ENCODE data around the gene CR1L.
"Not testable (repeated sequence)": the region's sequence is repeated elsewhere in the genome, so short reads cannot be mapped to it uniquely, and the experiment has no call there.

Gene CR1L

DNA sequence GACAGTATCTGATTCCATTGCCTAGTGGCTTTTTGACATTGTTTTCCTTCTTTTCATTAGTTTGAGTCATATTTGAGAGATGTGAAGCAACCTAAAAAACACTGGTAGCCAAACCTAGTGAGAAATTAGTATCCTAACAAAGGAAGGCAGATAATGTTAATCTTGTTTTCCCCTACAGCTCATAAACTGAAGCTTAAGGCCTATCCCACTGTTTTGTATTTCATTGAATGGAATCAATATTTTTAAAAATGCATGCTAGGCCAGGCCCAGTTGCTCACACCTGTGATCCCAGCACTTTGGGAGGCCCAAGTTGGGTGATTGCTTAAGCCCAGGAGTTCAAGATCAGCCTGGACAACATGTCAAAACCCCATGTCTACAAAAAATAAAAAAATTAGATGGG, 1.2 kb downstream of the CR1L start:
- DNase-seq (ENCODE audit: low read depth in 2 of 2), result no peak

DNA sequence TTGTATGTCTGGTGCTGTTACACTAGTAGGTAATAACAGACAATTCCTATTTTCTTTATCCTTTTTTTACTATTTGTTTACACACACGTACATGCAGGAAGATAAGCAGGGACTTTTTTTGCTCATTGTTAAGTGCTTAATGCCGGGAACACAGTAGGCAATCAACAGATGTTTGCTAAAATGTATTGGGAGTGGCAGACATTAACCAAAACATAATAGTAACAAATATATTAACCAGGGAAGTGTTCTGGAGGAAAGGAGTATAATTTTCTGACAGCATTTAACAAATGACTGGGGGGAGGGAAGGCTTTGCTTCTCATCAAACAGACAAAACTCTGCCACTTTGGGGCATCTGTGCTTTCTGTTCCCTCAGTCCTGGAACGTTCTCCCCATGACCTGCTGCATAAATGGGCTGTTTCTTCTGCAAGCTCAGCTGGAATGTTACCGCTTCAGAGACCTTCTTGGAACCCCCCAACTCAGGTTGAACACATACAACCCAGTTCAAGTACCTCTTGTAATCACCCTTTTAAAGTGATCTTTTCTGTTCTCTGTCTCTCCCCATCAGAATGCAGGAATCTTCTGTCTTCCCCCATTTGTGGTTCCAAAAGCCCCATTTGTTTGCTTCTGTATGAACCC, 2.1 kb downstream of the CR1L start:
- no peak for DNase-seq (ENCODE audit: low read depth in 2 of 2)

DNA sequence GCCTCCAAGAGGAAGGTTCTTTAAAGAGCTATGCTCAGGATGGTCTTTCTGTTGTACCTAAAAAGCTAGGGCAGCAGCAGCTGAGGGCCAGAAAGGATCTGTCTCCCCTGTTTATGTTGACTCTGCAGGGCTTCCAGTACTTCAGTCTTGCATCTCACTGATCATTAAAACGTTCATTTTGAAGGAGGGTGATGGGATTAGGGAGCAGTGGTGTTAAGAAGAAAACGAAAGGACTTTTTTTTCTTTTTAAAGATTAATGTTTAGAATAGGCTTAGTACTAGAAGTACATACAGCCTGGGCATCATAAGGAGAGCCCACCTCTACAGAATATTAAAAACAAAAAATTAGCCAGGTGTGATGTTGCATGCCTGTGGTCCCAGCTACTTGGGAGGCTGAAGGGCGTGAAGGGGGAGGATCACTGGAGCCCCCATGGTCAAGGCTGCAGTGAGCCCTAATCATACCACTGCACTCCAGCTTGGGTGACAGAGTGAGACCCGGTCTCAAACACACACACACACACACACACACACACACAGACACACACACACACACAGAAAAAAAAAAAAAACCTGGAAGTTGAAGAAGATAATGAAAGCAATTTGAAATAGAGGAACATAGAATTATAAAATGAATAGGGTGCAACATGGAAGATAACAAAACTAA, 2.9 kb downstream of the CR1L start:
- no peak for DNase-seq (ENCODE audit: low read depth in 2 of 2)

DNA sequence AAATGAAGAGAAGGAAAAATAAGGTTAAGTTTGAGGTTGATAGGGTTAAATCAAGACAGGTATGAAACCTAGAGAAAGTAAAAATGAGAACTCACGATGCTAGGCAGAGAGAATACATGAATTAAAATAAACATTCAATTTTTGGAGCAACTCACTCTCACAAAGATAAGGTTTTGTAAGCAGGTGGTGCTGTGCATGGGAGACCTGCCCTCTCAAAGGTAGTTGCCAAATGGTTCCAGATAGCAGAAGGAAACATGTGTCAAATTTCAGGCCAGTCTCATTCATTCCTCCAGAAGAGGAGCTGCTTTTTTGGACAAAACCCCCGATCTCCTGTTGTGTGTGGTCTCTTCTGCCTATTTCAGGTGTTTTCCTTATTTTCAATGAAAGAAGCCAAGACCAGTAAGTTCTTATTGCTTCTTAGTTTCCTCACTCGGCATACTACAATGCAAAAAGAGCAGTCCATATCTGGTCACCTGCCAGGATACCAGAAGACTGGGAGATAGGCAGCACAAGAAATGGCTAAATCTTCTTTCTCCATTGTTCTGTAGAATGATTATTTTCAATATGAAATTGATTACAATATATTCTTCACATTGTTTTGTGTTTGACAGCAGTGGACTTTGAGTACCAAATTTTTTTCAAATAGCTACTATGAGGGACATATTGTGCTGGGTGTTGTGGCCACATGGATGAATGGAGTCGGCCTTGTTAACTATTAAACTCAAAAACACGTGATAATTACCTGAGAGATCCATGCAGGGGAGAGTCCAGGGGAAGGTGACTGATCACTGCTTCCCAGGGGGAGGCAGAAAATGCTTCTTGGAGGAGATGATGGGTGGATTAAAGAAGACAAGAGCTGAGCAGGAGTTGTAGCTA, 3.6 kb downstream of the CR1L start:
- no peak for DNase-seq (ENCODE audit: low read depth in 2 of 2)

DNA sequence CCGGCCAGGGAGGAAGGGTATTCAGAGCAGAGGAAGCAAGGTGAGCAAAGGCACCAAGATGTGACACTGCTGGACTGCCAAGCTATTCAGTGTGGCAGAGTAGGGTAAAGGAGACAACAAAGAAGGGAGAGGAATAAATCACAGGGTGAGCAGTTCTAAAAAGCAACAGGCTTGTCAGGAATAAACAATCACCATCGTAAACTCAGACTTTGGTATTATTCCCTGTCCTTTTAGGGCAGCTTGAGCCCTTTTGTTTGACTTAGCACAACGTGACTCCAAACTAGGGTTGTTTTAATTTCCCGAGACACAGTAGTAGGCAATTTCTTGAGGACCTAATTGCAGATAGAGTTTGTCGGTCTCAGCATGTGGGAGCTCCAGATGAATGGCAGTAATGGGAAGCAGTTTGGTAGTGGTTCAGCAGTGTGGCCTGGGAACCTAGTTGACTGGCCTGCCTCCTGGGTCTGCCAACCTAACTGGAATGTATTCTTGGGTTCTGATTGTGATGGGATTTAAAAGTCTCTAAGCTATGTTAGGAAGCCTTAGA, 4.3 kb downstream of the CR1L start:
- no peak for DNase-seq (ENCODE audit: low read depth in 2 of 2)

DNA sequence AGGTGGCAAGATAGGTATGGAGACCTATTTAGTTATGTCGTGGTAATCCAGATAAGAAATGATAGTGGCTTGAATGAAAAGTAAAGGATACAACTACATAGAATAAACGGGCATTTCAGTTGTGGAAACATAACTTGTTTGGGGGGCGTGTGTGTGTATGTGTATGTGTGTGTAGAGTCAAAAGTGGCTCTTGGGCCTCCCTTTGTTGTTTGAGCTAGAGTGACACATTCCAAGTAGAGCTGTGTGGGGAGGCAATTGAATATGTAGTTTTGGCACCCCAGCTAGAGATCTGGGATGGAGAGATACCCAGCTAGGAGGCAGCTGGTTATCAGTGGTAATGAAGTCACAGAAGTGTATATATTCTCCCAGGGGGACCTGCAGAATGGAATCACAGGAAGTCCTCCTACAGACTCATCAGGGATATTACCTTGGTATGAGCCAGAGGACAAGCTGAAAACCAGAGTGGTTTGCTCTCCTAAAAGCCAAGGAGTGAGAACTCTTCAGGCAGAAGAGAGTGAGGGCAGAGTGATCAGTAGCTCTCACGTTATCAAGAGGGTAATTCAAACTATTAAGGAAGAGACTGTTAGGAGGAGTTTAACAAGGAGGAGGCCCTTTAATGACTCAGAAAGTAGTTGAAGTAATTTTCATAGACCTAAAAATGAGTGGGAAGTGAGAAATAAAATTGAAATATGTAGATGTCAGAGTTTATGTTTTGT, 5.1 kb downstream of the CR1L start:
- no peak for DNase-seq (ENCODE audit: low read depth in 2 of 2)

DNA sequence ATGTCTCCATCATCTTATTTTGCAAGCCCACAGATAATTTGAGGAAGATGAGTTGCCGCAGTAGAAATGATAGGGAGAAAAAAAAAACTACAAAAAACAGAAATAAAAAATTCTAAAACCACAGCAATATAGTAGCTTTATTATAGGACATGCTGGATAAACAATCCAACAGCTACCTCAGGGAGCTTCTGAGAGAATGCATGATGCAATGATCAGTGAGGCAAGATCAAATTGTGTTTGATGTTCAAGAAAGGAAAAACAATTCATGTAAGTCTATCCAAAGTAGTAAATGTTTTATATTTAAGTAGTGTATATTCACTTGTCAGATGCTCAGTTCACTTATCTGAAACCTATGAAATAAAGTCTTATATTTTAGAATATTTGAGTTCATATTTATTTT, 6.7 kb downstream of the CR1L start:
- no peak for DNase-seq (ENCODE audit: low read depth in 2 of 2)

DNA sequence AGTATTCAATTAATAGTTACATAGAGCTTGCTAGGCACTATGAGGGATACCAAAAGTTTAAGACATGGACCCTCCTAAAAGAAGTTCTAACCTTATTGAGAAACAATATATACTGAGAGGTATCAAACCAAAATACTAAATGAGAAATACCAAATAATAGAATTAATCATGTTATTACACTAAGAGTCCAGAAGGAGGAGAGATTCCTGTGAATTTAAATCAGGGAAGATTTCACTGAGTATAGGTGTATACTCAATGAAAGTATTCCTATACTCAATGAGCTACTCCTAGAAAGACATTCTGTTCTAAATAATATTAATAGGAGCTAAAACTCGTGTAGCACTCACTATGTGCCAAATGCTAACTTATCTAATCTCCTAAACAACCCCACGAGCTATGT, 9.4 kb downstream of the CR1L start:
- DNase-seq (ENCODE audit: low read depth in 2 of 2), result no peak

DNA sequence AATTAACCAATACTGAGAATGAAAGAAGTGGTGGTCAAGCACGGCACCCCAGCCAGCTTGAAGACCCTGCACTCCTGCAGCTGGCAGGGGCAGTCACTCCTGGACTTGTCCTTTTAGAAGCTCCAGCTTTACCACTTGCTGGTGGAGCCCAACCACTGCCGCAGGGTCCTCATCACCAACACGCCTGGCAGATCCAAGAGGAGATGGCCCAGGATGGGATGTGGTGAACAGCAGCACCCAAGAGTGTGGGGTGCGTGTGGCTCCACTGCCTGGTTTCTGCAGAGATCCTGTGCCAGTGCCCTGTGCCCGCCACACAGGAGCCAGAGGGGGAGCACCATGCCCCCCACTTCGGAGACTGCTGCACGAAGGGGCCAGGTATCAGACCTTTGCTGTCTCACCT, 13.5 kb downstream of the CR1L start:
- no peak for DNase-seq (ENCODE audit: low read depth in 2 of 2)

DNA sequence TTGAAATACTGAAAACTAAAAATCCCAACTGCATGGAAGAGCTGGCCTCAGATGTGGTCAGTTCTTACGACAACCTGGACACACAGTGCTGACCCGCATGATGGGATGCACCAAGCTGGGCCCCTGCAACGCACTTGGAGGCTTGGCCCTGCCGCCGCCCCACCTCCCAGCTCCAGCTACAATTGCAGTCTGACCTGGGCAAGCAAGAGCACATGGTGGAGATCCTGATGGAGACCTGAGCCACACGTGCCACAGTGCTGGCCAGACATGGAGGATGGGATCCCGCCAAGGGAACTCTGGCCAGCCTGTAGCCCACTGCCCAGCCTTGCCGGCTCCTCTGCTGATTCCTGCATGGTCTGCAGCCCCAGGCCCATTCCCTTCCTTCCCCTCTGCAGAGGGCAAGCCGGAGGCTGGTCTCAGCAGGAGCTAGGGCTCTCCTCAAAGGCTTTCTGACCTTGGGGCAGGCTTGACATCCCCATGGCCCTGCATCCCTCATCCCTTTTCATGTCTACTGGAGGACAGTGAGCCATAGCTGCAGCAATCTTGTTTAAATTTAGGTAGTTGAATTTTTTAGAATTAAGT, 14.1 kb downstream of the CR1L start:
- no peak for DNase-seq (ENCODE audit: low read depth in 2 of 2)

DNA sequence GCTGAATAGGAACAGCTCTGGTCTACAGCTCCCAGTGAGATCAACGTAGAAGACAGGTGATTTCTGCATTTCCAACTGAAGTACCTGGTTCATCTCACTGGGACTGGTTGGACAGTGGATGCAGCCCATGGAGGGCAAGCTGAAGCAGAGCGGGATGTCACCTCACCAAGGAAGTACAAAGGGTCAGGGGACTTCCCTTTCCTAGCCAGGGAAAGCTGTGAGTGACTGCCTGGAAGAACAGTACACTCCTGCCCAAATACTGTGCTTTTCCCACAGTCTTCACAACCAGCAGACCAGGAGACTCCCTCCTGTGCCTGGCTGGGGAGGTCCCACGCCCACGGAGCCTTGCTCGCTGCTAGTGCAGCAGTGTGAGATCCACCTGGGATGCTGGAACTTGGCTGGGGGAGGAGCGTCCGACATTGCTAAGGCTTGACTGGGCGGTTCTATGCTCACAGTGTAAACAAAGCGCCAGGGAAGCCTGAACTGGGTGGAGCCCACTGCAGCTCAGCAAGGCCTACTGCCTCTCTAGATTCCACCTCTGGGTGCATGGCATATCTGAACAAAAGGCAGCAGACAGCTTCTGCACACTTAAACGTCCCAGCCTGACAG, 14.7 kb downstream of the CR1L start:
- DNase-seq (ENCODE audit: low read depth in 2 of 2), result no peak

DNA sequence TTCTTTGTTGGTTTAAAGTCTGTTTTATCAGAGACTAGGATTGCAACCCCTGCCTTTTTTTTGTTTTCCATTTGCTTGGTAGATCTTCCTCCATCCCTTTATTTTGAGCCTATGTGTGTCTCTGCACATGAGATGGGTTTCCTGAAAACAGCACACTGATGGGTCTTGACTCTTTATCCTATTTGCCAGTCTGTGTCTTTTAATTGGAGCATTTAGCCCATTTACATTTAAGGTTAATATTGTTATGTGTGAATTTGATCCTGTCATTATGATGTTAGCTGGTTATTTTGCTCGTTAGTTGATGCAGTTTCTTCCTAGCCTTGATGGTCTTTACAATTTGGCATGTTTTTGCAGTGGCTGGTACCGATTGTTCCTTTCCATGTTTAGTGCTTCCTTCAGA, 16.5 kb downstream of the CR1L start:
- not testable (repeated sequence) for DNase-seq (ENCODE audit: low read depth in 2 of 2)

DNA sequence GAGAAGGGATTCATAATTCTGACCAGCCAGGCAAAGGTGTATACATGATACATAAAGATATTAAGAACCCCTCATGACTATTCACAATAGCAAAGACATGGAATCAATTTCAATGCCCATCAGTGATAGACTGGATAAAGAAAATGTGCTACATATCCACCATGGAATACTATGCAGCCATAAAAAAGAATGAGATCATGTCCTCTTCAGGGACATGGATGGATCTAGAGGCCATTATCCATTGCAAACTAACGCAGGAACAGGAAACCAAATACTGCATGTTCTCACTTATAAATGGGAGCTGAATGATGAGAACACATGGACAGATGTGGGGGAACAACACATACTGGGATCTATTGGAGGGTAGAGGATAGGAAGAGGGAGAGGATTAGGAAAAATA, 21.4 kb downstream of the CR1L start:
- DNase-seq (ENCODE audit: low read depth in 2 of 2), result no peak

DNA sequence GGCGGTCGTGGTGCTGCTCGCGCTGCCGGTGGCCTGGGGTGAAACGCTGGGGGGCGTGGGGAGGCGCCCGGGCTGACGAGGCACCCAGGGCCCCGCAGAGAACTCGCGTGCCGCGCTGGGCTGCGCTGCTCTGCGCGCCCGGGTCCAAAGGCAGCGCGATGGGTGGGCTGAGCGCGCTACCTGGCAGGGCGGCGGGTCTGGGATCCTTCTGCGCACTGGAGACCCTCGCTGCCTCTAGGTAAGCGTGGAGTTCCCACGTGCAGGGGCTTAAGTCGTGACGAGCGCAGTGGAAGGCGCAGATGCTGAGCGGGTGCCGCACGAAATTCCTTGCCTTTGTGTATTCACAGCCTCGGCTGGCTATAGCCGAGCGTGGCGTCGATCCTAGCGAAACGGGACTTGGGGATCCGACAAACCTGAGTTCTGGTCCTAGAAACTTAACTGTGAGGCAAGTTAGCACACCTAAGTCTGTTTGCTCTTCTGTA, 24.6 kb downstream of the CR1L start:
- DNase-seq (ENCODE audit: low read depth in 2 of 2), result no peak

DNA sequence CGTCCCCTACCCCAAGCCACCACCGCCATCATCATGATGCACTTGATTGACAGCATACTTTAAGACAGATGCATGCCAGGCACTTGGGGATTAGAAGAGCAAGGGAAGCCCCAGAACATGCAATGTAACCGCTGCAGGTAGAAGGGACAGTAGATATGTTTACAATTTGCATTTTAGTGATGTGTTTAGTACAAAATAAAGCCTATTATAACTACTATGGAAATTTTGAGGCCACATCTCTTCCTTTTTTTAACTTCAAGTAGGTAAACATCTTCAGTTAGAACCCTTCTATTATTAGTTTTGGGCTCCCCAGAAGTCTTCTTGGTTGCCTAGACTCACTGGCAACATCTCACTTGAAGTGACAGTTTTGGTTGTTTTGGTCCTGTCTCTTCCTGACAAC, 25.3 kb downstream of the CR1L start:
- DNase-seq (ENCODE audit: low read depth in 2 of 2), result no peak

DNA sequence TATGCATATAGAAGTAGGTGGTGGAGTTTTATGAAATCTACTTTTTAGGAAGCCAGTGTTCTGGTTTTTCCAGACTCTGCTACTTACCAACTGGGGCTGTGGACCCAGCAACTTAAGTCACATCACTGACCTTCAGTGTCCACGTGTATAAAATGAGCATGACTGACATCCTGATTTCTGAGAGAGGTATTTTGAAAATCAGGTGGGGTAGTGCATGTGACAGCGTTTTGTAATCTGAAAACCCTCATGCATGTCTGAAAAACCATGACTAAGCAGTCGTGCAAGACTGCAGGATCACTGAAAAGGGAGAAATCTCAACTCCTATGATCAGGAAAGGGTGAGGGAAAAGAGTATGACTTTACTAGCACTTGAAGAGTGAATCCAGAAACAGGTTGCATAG, 26.1 kb downstream of the CR1L start:
- no peak for DNase-seq (ENCODE audit: low read depth in 2 of 2)

DNA sequence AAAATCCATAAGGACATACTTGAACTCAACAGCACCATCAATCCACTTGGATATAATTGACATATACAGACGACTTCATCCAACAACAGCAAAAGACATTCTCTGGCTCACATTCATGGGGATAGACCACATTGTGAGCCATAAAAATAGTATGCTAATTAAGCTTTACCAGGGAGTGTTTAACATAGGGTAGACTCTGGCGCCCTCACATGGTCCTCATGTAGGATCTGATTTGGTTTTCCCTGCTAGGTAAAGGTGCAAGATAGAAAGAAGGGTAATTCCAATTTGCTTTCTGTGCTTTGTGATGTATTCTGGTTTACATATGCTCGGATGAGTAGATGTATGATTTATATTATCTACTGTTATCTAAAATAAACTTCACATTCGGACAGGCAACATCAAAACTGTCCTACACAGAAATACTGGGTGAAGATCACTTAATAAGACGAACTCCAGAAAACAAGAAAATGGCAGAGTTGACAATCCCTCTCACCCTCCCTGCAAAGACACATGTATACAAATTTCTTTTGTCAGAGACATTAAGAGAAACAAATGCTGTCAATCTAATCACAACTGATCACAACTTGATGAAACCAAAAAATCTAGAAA, 27.7 kb downstream of the CR1L start:
- no peak for DNase-seq (ENCODE audit: low read depth in 2 of 2)

DNA sequence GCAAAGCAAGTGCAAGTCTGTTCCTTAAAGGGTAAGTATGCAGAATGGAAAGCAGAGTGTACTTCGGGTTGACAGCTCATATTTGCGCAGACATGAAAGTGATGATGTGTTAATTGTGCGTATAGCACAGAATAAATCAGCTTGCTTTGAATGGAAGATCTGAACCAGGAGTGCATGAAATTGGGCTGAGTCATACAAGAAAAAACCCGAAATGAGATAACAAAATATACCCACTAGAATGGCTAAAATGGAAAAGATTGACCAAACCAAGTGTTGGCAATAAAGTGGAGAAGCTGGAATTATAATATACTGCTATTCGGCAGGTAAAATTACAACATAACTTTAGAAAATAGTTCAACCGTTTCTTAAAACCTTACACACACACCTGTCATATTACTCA, 28.5 kb downstream of the CR1L start:
- no peak for DNase-seq (ENCODE audit: low read depth in 2 of 2)

DNA sequence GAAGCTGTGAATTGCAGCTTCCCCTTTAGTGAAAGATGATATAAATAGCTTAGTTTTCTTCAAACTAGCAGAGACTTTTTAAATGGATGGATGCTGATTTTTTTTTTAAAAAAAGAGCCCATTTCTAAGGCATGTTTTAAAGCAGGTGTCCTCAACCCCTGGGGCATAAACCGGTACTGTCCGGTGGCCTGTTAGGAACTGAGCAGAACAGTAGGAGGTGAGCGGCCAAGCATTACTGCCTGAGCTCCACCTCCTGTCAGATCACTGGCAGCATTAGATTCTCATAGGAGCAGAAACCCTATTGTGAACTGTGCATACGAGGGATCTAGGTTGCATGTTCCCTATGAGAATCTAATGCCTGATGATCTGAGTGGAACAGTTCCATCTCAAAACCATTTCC, 31.2 kb downstream of the CR1L start:
- DNase-seq (ENCODE audit: low read depth in 2 of 2), result no peak

DNA sequence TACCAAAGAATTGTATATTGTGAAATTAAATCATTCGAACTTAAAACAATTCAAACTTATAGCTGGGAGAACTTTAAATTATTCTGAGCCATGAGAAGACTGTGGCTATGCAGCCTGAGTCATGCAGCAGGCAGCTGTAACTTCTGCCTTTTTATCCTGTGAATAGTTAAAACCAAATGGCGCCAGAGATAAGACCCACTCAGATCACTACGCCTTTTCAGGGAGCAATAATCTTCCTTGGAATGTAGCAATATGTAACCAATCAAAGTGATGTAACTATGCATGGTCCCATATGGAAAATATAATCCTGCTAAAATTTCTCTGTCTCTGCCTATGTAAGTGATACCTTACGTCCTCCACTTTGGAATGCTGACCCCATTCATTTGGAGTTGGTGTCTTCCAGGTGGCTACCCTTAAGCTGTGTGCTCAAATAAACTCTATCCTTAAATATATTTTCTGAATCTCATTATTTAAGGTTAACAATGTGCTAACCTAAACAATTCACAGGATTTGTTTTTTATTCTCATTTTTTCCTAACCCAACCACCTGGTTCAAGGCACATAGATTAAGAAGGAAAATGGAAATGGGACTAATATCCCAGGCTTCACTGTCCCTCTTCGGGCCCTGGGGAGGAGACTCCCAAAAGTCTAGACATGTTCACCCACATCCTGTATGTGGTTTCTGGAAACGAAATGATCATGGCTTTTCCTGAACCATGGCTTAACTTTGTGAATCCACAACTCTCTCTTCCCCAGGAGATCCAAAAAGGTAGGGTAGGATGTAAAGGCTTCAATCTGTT, 35.9 kb downstream of the CR1L start:
- not testable (repeated sequence) for DNase-seq (ENCODE audit: low read depth in 2 of 2)
